Heart left ventricle (tissue), 13 donors: ENCODE measurements around the gene F12.

Experiments
- POLR2A ChIP-seq, 2 donors: fragments of 450-650 bp; IDR thresholded peaks; one replicate each; pipeline ENCODE4 v1.6.1; 2017; ENCODE audit warnings: antibody characterized with exemption in 2 of 2, mild to moderate bottlenecking in 2 of 2, moderate library complexity in 2 of 2
- TF ChIP-seq, protein P1 (sequence below), 12 donors: fragments of 200-600 bp; sonication (generic) in 4 of 12; IDR thresholded peaks; one replicate each; pipeline versions ENCODE4 v1.5.0 to v1.8.0; 2018 to 2022; ENCODE audit warnings: antibody characterized with exemption in 12 of 12, mild to moderate bottlenecking in 5 of 12
- donor health status: ischemic (EF 13 %, LVEDD 7.1; RV severe dilation, severe dysfunction).
- donor health status: DM: no; HTN: yes; CAD: no.
- donor health status: DM: no; HTN: no; CAD: no.
- donor health status: ischemic (EF 25% LVEDD 6.9; RV normal size, moderate dysfunction).
- donor health status: ischemic (EF 25% LVEDD 5.7; RV mildly dilated, moderate dysfunction).
- donor health status: ischemic (EF 35%, LVEDD 5.7; RV mildly dilated, moderate dysfunction).
- donor health status: nonischemic (EF 11% LVEDD 7.7; RV severe dilation, severe dysfunction).
- donor health status: DM: yes; HTN: yes; CAD: no.
- donor health status: PGD.
- donor health status: ischemic (EF 29% LVEDD 5.4; RV normal size, mild dysfunction).
- donor health status: nonischemic (EF 23%, LVEDD 6.1; RV moderate dilation, normal function).

- TF ChIP-seq, protein P1, sequence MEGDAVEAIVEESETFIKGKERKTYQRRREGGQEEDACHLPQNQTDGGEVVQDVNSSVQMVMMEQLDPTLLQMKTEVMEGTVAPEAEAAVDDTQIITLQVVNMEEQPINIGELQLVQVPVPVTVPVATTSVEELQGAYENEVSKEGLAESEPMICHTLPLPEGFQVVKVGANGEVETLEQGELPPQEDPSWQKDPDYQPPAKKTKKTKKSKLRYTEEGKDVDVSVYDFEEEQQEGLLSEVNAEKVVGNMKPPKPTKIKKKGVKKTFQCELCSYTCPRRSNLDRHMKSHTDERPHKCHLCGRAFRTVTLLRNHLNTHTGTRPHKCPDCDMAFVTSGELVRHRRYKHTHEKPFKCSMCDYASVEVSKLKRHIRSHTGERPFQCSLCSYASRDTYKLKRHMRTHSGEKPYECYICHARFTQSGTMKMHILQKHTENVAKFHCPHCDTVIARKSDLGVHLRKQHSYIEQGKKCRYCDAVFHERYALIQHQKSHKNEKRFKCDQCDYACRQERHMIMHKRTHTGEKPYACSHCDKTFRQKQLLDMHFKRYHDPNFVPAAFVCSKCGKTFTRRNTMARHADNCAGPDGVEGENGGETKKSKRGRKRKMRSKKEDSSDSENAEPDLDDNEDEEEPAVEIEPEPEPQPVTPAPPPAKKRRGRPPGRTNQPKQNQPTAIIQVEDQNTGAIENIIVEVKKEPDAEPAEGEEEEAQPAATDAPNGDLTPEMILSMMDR (IDR thresholded peaks at IDR 0.05): no peak
- TF ChIP-seq POLR2A (IDR thresholded peaks at IDR 0.05): no peak
Observed at GRCh38 chr5:177393206-177393765, 16.1 kb downstream of the F12 start.
